ENCODE measurements around the gene PPP2R3C.

DNA sequence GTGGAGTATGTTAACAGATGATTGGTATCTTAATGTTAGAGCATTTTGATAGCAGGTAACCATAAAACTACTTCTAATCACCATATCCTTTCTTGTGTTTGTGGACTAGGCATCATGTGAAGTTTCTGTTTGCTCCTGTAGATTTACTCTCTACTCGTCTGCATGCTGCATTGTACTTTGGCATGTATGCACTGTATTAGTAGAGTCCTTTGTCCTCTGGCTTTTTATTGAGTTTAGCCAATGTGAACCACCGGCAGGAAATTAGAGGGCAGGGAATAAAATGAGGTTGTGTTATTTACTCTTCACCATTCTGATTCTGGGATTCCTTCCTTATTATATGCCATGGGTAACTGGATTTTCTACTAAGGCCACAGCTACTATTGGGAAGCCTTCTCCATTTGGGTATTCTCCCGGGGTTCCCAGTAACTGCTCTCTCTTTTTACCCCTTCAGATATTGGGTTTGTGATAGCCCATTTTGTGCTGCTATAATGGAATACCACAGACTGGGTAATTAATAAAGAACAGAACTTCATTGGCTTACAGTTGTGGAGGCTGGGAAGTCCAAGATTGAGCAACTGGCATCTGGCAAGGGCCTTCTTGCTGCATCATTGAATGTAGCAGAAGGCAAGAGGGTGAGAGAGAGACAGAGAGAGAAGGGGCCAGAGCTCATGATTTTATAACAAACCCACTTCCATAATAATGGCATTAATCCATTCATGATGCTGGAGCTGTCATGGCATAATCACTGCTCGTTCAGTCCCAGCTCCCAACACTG is 53.4 kb downstream of the PPP2R3C start:
- TF ChIP-seq, protein P1, sequence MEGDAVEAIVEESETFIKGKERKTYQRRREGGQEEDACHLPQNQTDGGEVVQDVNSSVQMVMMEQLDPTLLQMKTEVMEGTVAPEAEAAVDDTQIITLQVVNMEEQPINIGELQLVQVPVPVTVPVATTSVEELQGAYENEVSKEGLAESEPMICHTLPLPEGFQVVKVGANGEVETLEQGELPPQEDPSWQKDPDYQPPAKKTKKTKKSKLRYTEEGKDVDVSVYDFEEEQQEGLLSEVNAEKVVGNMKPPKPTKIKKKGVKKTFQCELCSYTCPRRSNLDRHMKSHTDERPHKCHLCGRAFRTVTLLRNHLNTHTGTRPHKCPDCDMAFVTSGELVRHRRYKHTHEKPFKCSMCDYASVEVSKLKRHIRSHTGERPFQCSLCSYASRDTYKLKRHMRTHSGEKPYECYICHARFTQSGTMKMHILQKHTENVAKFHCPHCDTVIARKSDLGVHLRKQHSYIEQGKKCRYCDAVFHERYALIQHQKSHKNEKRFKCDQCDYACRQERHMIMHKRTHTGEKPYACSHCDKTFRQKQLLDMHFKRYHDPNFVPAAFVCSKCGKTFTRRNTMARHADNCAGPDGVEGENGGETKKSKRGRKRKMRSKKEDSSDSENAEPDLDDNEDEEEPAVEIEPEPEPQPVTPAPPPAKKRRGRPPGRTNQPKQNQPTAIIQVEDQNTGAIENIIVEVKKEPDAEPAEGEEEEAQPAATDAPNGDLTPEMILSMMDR (conservative IDR thresholded peaks at IDR 0.05; ENCODE audit: low read length), result no peak
- no peak for TF ChIP-seq EZH2phosphoT487 (IDR thresholded peaks at IDR 0.05; ENCODE audit: borderline replicate concordance)

Data from Loucy (cell line).